ENCODE measurements around the gene DHRS3.
"Not testable (repeated sequence)": the region's sequence is repeated elsewhere in the genome, so short reads cannot be mapped to it uniquely, and the experiment has no call there.

DHRS3 gene

GRCh38 chr1:12567288-12567819 is 50.7 kb downstream of the DHRS3 start:
- no peak for DNase-seq (ENCODE audit: low read depth)
- TF ChIP-seq CTCF (conservative IDR thresholded peaks at IDR 0.05; ENCODE audit: control insufficient read depth, insufficient read depth, low read depth, low read length), result no peak
- H3K4me3 ChIP-seq (ENCODE audit: control insufficient read depth, low read depth, low read length), result no peak overlapping the region

- no peak overlapping the region for H3K4me3 ChIP-seq (ENCODE audit: control insufficient read depth, low read depth, low read length)
- no peak for DNase-seq (ENCODE audit: low read depth)
- TF ChIP-seq CTCF (conservative IDR thresholded peaks at IDR 0.05; ENCODE audit: control insufficient read depth, insufficient read depth, low read depth, low read length), result no peak
These were observed 51.3 kb downstream of the DHRS3 start for GRCh38 chr1:12566484-12567287.

GRCh38 chr1:12565966-12566352 is 52.1 kb downstream of the DHRS3 start:
- TF ChIP-seq CTCF (conservative IDR thresholded peaks at IDR 0.05; ENCODE audit: control insufficient read depth, insufficient read depth, low read depth, low read length), result no peak
- H3K4me3 ChIP-seq (ENCODE audit: control insufficient read depth, low read depth, low read length), result no peak overlapping the region
- no peak for DNase-seq (ENCODE audit: low read depth)

GRCh38 chr1:12565094-12565965 is 52.7 kb downstream of the DHRS3 start:
- DNase-seq (ENCODE audit: low read depth), result no peak
- TF ChIP-seq CTCF (conservative IDR thresholded peaks at IDR 0.05; ENCODE audit: control insufficient read depth, insufficient read depth, low read depth, low read length), result no peak
- H3K4me3 ChIP-seq (ENCODE audit: control insufficient read depth, low read depth, low read length), result no peak overlapping the region

GRCh38 chr1:12564251-12564650 is 53.8 kb downstream of the DHRS3 start:
- not testable (repeated sequence) for DNase-seq (ENCODE audit: low read depth); H3K4me3 ChIP-seq (ENCODE audit: control insufficient read depth, low read depth, low read length)

- no peak for TF ChIP-seq CTCF (conservative IDR thresholded peaks at IDR 0.05; ENCODE audit: control insufficient read depth, insufficient read depth, low read depth, low read length)
- H3K4me3 ChIP-seq (ENCODE audit: control insufficient read depth, low read depth, low read length), result no peak overlapping the region
- DNase-seq (ENCODE audit: low read depth), result no peak
These were observed 54.9 kb downstream of the DHRS3 start for GRCh38 chr1:12562955-12563576.

All from fibroblast of mammary gland (primary cell).